Brain microvascular endothelial cell (primary cell): ENCODE data around the gene SENP1.

Source experiments
- DNase-seq: peaks from one replicate; pipeline ENCODE4 v3.0.0-alpha.2; 2020
- H3K27ac ChIP-seq: fragments of 250-450 bp; sonication (Bioruptor Pico); 2 replicates; pipeline ENCODE4 v1.5.1; 2020; ENCODE audit warnings: mild to moderate bottlenecking, moderate library complexity
- H3K27me3 ChIP-seq: fragments of 250-450 bp; sonication (Bioruptor Pico); replicated peaks from 2 replicates; pipeline ENCODE4 v1.5.1; 2020; ENCODE audit warnings: mild to moderate bottlenecking
- H3K36me3 ChIP-seq: fragments of 250-450 bp; sonication (Bioruptor Pico); replicated peaks from 2 replicates; pipeline ENCODE4 v1.5.1; 2020; ENCODE audit warnings: mild to moderate bottlenecking
- H3K4me3 ChIP-seq: 2 replicates; pipeline ENCODE4 v1.5.1; 2011; ENCODE audit warnings: low read depth, mild to moderate bottlenecking, control low read depth, low read length, moderate library complexity
- CTCF ChIP-seq: IDR thresholded peaks from 2 replicates; pipeline ENCODE4 v1.5.1; 2011; ENCODE audit warnings: low read depth, mild to moderate bottlenecking, moderate library complexity, low read length, control low read depth, inconsistent platforms; ENCODE audit errors: missing control alignments
- in situ Hi-C: cut with HindIII; loops from 2 replicates; pipeline ENCODE4 v1.10.0; 2017; ENCODE audit warnings: low sequenced_read_pairs, low pct_ligation_motif_present

The SENP1 gene

GRCh38 chr12:48005001-48005749 is 100.7 kb downstream of the SENP1 start:
- H3K27ac ChIP-seq = no peak overlapping the region
- no peak for TF ChIP-seq CTCF
- peaks cover 56% of the 10 kb centered on the region for H3K27me3 ChIP-seq
- H3K36me3 ChIP-seq = no peaks in the 10 kb centered on the region
- no peak overlapping the region for H3K4me3 ChIP-seq
- in situ Hi-C loops = no loop called here
- no peak for DNase-seq

- H3K4me3 ChIP-seq = peak within 1 kb of the TSS; percentile 38
- TF ChIP-seq CTCF = no peak
- H3K36me3 ChIP-seq = no peaks in the 10 kb centered on the region
- in situ Hi-C loops = no loop called here
- H3K27ac ChIP-seq = no peak within 1 kb of the TSS
- peaks cover 54% of the 10 kb centered on the region for H3K27me3 ChIP-seq
- DNase-seq = no peak
These were observed 101.6 kb downstream of the SENP1 start, which contains the start of gene COL2A1 for GRCh38 chr12:48004053-48004941. COL2A1 (minus strand) TSS chr12:48004476; CDS start chr12:48004321, 155 bp downstream.

GRCh38 chr12:48003226-48004052 is 102.4 kb downstream of the SENP1 start:
- Histone ChIP-seq H3K27me3 (peaks cover 54% of the 10 kb centered on the region), H3K27ac (no peak overlapping the region)

GRCh38 chr12:48002773-48003218 is 103.1 kb downstream of the SENP1 start:
- Histone ChIP-seq H3K27me3 (peaks cover 54% of the 10 kb centered on the region), H3K4me3 (peak overlapping the region; percentile 60), H3K36me3 (no peaks in the 10 kb centered on the region), H3K27ac (no peak overlapping the region)
- no peak for DNase-seq
- in situ Hi-C loops = no loop called here
- no peak for TF ChIP-seq CTCF

More at GRCh38 chr12:48003226-48004052, 102.4 kb downstream of the SENP1 start:
- in situ Hi-C loops = no loop called here
- DNase-seq = no peak
- Histone ChIP-seq H3K4me3 (no peak overlapping the region), H3K36me3 (no peaks in the 10 kb centered on the region)
- peak; percentile 5 for TF ChIP-seq CTCF

GRCh38 chr12:48002414-48002730 is 103.5 kb downstream of the SENP1 start:
- DNase-seq = no peak
- Histone ChIP-seq H3K27me3 (peaks cover 50% of the 10 kb centered on the region), H3K27ac (no peak overlapping the region), H3K4me3 (peak overlapping the region; percentile 60), H3K36me3 (no peaks in the 10 kb centered on the region)
- no peak for TF ChIP-seq CTCF
- in situ Hi-C loops = no loop called here
